GM21515 (cell line): Measurements from ENCODE around the gene HIGD1A.
A peak's percentile ranks its signal among the peaks of the same experiment; 100 is the strongest.
"Not testable (repeated sequence)": the region's sequence is repeated elsewhere in the genome, so short reads cannot be mapped to it uniquely, and the experiment has no call there.

Source experiments
- ATAC-seq: cut with Tn5 transposase; IDR thresholded peaks from one replicate; pipeline ENCODE4 v1.9.1; 2021; ENCODE audit not compliant: unreplicated experiment

HIGD1A gene

DNA sequence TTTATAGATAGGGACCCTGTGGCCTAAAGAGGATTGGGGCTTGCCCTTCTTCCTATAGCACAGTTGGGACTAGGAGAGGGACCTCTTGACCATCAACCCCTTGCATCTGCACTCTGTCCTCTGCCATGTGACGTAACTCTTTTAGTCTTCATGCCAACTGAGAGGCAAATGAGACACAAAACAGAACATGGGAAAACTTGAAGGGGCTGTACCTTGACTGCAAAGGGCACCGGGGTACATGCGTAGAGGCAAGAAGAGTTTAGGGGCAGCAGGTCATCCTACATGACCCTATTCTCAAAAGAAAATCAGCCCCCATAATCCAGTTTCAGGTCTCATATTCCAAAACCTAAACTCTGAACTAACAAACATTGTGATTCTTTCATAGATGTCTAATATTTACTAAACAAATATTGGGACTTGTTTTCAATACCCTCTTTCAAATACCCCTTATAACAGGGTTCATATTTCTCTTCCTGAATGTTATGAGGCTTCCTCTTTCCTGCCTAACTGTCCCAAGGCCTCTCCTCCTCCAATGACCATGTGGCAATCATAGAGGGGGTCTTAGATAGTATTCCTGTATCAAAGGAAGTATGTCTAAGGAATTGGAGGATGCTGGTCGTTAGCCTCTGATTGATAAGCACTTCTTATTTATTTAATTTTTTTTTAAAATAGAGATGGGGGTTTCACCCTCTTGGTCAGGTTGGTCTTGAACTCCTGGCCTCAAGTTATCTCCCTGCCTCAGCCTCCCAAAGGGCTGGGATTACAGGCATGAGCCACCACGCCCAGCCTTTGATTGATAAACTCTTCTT lies 25.5 kb upstream of the HIGD1A start:
- ATAC-seq: no peak

- ATAC-seq: no peak
These were observed 24.9 kb upstream of the HIGD1A start for GRCh38 chr3:42829083-42829627.

DNA sequence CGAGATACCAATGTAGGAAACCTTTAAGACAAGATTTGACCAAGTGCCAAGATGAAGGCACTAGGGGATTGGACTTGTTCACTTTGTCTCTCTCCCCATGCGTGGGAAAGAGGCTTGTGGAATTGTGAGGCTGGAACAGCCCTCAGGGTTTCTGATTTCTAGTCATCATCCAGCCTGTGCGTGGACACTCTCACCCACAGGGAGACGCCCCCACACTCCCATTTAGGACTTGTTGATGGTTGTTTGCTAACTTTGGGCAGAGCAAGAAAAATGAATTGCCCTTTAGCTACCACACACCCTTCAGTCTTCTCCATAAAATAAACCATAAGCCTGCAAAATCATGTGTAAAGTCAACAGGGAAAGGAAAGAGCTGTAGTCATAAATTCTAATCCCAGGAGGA lies 23.4 kb upstream of the HIGD1A start:
- ATAC-seq: no peak

GRCh38 chr3:42827023-42827422 lies 22.7 kb upstream of the HIGD1A start:
- ATAC-seq: no peak

DNA sequence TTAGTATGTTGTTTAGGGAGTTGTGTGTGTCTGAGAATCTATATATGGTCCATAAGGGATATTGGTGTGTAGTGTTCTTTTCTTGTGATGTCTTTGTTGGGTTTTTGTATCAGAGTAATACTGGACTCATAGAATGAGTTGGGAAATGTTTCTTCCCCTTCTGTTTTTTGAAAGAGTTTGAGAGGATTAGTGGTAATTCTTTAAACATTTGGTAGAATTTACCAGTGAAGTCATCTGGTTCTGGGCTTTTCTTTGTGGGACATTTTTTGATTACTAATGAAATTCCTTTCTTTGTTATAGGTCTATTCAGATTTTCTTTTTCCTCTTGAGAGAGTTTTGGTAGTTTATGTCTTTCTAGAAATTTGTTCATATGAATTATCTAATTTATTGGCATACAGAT lies 21.9 kb upstream of the HIGD1A start:
- no peak for ATAC-seq

DNA sequence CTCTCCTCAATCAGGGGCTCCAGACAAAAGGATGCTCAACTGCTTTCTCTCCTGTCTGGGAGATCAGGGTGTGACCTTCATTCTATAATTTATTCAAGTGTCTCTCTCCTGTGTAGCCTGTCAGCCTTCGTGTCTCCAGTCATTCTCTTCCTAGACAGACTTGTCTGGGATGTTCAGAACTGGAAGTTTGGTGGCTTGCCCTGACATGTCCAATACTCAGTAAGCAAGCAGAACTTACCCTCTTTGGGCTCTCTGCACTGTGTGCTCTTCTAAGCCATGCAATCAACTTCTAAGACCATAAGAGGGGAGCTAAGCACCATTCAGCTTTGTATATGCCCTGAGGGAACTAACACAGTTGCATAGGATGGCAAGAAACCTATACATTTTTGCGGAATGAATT lies 19.1 kb upstream of the HIGD1A start:
- no peak for ATAC-seq

DNA sequence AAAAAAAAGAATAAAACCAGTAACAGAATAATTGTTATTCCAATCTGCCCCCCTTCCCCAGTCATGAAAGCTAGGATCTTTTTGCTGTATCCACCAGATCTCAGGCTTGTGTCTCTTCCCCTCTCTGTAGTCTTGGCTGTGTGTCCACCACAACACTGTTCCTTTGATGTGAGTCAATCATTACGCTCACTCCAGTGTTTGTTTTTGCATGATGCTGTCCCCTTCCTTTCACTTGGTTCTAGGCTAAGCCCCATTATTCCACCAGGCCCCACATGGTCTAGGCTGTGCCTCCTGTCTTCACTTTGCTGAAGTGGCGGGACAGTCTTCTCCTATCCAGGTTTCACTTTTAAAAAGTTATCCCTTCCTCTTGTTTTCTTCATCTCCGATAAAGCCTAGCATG lies 18.5 kb upstream of the HIGD1A start:
- ATAC-seq: no peak

- no peak for ATAC-seq
These were observed 16.4 kb upstream of the HIGD1A start for GRCh38 chr3:42820746-42821051.

GRCh38 chr3:42819351-42819965 lies 15.2 kb upstream of the HIGD1A start:
- ATAC-seq: no peak

DNA sequence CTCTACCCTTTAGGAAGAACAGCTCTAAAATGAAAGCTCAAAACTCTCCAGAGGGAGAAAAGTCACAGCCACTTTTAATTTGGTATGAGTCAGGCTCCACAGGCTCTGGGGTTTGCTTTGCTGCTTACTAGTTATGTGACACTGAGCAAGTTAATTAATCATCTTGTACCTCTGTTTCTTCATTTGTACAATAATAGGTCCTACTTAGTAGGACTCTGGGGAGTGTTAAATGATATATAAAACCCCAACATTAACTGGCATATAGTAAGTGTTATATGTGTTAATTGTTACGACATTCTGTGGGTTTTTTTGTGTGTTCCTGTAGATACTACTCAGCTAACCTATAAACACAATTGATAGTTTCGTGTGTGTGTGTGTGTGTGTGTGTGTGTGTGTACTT lies 11.5 kb upstream of the HIGD1A start:
- ATAC-seq: no peak

- ATAC-seq: no peak
These were observed 10.7 kb upstream of the HIGD1A start for GRCh38 chr3:42814914-42815507.

GRCh38 chr3:42814246-42814645 lies 10.0 kb upstream of the HIGD1A start:
- no peak for ATAC-seq

DNA sequence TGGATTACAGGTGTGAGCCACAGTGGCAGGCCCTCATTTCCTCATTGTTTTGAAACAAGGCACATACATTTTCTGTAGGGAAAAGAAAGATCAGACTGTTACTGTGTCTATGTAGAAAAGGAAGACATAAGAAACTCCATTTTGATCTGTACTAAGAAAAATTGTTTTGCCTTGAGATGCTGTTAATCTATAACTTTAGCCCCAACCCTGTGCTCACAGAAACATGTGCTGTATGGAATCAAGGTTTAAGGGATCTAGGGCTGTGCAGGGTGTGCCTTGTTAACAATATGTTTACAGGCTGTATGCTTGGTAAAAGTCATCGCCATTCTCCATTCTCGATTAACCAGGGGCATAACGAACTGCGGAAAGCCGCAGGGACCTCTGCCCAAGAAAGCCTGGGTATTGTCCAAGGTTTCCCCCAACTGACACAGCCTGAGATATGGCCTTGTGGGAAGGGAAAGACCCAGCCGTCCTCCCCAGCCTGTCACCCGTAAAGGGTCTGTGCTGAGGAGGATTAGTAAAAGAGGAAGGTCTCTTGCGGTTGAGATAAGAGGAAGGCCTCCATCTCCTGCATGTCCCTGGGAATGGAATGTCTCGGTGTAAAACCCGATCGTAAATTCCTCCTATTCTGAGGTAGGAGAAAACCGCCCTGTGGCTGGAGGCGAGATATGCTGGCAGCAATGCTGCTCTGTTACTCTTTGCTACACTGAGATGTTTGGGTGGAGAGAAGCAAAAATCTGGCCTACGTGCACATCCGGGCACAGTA lies 7.0 kb upstream of the HIGD1A start:
- not testable (repeated sequence) for ATAC-seq

DNA sequence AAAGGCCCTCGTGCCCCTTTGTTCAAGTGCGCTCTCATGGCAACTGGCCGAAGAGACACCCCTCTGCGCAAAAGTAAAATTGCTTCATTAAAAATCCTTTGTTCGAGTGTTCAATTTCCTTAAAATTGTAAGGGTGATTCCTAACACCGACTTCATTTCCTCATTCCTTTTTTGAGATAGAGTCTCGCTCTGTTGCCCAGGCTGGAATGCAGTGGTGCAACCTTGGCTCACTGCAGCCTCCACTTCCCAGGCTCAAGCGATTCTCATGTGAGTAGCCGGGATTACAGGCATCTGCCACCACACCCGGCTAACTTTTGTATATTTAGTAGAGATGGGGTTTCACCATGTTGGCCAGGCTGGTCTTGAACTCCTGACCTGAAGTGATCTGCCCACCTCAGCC lies 6.4 kb upstream of the HIGD1A start:
- ATAC-seq: not testable (repeated sequence)

GRCh38 chr3:42809202-42809601 lies 4.9 kb upstream of the HIGD1A start, which contains the start of gene ACKR2:
Gene ACKR2, plus strand, starts transcription at chr3:42809445. Its CDS starts 55,058 bp downstream, at chr3:42864503.
- no peak for ATAC-seq

GRCh38 chr3:42807929-42808328 lies 3.6 kb upstream of the HIGD1A start:
- no peak for ATAC-seq

GRCh38 chr3:42805141-42805821 lies 991 bp upstream of the HIGD1A start:
- ATAC-seq: no peak

DNA sequence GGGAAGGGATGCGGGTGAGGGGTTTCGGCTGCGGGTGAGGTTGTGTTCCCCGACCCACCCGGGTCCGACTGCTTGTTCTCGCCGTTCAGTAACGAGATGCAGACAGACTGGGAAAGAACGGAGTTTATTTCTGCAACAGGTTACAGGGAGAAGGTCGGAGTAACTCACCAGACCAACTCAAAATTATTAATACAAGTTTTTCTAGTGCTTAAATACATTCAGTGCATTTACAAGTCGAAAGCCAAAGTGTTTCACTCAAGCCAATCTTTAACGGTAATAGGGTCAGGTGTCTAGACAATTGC lies 492 bp upstream of the HIGD1A start:
- ATAC-seq: peak; percentile 21

DNA sequence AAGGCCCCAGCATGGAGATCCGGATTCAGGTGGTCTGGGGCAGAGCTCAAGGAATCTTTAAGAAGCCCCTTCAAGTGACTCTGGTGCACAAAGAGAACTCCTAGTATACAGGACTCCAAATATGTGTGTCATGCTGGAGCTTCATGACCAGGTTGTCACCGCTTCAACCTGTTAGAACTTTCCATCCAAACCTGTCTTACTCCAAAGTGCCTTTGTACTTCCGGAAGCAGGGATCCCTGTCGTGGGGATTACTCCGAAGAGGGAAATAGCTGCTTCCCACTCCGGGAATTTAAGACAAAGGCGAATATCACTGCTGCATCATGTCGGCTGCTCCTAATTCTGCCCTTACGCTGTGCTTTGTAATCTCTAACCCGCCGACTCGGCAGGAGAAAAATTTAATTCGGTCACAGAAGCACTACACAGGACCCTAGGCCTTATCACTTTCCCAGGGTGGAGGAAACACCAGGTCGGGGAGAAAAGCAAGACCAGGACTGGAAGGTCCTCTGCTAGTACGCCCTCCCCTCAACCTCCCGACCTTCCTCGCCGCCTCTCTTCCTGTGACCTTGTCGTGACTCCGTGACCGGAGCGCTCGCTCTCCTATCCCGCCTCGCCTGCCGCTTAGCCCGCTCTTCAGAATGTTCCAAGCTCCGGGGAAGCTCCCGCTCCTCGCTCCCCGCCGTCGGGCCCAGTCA lies 730 bp downstream of the HIGD1A start:
- peak; percentile 31 for ATAC-seq

GRCh38 chr3:42802876-42803413 lies 1.3 kb downstream of the HIGD1A start:
- ATAC-seq: no peak
